Lower lobe of right lung (tissue), 2 donors: Measurements from ENCODE around the gene BCOR. TPM values are rescaled to one million over a fixed set of nuclear protein-coding genes. Genes with fewer than 3 reads are reported as not detected.

Experiments
- ATAC-seq, 2 donors: fragments of 200-7000 bp; cut with Tn5 transposase; one replicate each; pipeline ENCODE4 v1.9.1; 2020 to 2022; ENCODE audit warnings: mild to moderate bottlenecking in 2 of 2, moderate library complexity in 2 of 2
- DNase-seq: peaks from one replicate; pipeline ENCODE4 v3.0.0-alpha.2; 2020
- H3K27ac ChIP-seq: fragments of 200-600 bp; one replicate; pipeline ENCODE4 v1.8.0; 2022
- H3K27me3 ChIP-seq: fragments of 200-600 bp; one replicate; pipeline ENCODE4 v1.8.0; 2022; ENCODE audit warnings: low read depth
- H3K36me3 ChIP-seq: fragments of 200-600 bp; one replicate; pipeline ENCODE4 v1.8.0; 2022; ENCODE audit warnings: mild to moderate bottlenecking
- H3K4me1 ChIP-seq: fragments of 200-600 bp; one replicate; pipeline ENCODE4 v1.8.0; 2022
- H3K4me3 ChIP-seq: fragments of 200-600 bp; one replicate; pipeline ENCODE4 v1.8.0; 2022; ENCODE audit warnings: mild to moderate bottlenecking
- H3K9me3 ChIP-seq: fragments of 200-600 bp; one replicate; pipeline ENCODE4 v1.8.0; 2022
- CTCF ChIP-seq: fragments of 200-600 bp; IDR thresholded peaks from one replicate; pipeline ENCODE4 v1.8.0; 2022; ENCODE audit warnings: antibody characterized with exemption, mild to moderate bottlenecking
- intact Hi-C: fragments of 100-400 bp; cut with DNase I; formaldehyde crosslinking; loops from one replicate; pipeline ENCODE4 v1.11.0; 2022
- total RNA-seq: library from RNA; stranded (reverse); fragmentation: NEBNext Ultra II Directional; extraction: Animal tissue kit (Norgen Biotek cat#: 25700); gene quantifications from one replicate; pipeline ENCODE4 v1.2.1, GENCODE V29; 2021
- donor health status: DM: no; HTN: yes; CAD: no; lungs with severe emphysema.

Gene BCOR
- total RNA-seq, 1 donor from 2014 or later: 25.7 TPM

- DNase-seq: no peak
- ATAC-seq: no peak
- no peaks in the 10 kb centered on the region for H3K9me3 ChIP-seq
- peak overlapping the region; percentile 88 for H3K27ac ChIP-seq
- peaks cover 7% of the 10 kb centered on the region for H3K4me1 ChIP-seq
- H3K4me3 ChIP-seq: no peak overlapping the region
- H3K36me3 ChIP-seq: no peaks in the 10 kb centered on the region
- no peak for TF ChIP-seq CTCF
- H3K27me3 ChIP-seq: no peaks in the 10 kb centered on the region
- intact Hi-C loops: no loop called here
These were observed 86.3 kb downstream of the BCOR start for GRCh38 chrX:40011322-40012038.

- DNase-seq (no peak), ATAC-seq (no peak)
- intact Hi-C loops: no loop called here
- H3K36me3 ChIP-seq: no peaks in the 10 kb centered on the region
- no peak overlapping the region for H3K4me3 ChIP-seq
- peaks cover 7% of the 10 kb centered on the region for H3K4me1 ChIP-seq
- H3K27ac ChIP-seq: no peak overlapping the region
- no peaks in the 10 kb centered on the region for H3K9me3 ChIP-seq
- H3K27me3 ChIP-seq: no peaks in the 10 kb centered on the region
- TF ChIP-seq CTCF: no peak
These were observed 87.0 kb downstream of the BCOR start for GRCh38 chrX:40010550-40011321.

- intact Hi-C loops: no loop called here
- DNase-seq: no peak
- ATAC-seq: no peak
- Histone ChIP-seq H3K36me3 (no peaks in the 10 kb centered on the region), H3K9me3 (no peaks in the 10 kb centered on the region), H3K4me1 (peaks cover 7% of the 10 kb centered on the region), H3K4me3 (no peak overlapping the region), H3K27ac (no peak overlapping the region), H3K27me3 (no peaks in the 10 kb centered on the region)
- no peak for TF ChIP-seq CTCF
These were observed 87.9 kb downstream of the BCOR start for GRCh38 chrX:40009890-40010289.

GRCh38 chrX:40009462-40009851 lies 88.3 kb downstream of the BCOR start:
- ATAC-seq (no peak), DNase-seq (no peak)
- Histone ChIP-seq H3K4me3 (peak overlapping the region; percentile 30), H3K9me3 (no peaks in the 10 kb centered on the region), H3K27me3 (no peaks in the 10 kb centered on the region), H3K36me3 (no peaks in the 10 kb centered on the region), H3K4me1 (peaks cover 7% of the 10 kb centered on the region), H3K27ac (no peak overlapping the region)
- intact Hi-C loops: no loop called here
- no peak for TF ChIP-seq CTCF

GRCh38 chrX:40008791-40009461 lies 88.8 kb downstream of the BCOR start:
- ATAC-seq: no peak
- Histone ChIP-seq H3K27me3 (no peaks in the 10 kb centered on the region), H3K4me3 (peak overlapping the region; percentile 30), H3K9me3 (no peaks in the 10 kb centered on the region), H3K4me1 (peaks cover 7% of the 10 kb centered on the region), H3K36me3 (no peaks in the 10 kb centered on the region), H3K27ac (no peak overlapping the region)
- intact Hi-C loops: no loop called here
- DNase-seq: peak; percentile 56
- no peak for TF ChIP-seq CTCF
